HG02938 (cell line): ENCODE results near the gene TTC28.
"Not testable (repeated sequence)": the region's sequence is repeated elsewhere in the genome, so short reads cannot be mapped to it uniquely, and the experiment has no call there.

ENCODE experiments used
- ATAC-seq: cut with Tn5 transposase; IDR thresholded peaks from one replicate; pipeline ENCODE4 v1.9.1; 2021; ENCODE audit warnings: mild to moderate bottlenecking, moderate library complexity; ENCODE audit not compliant: unreplicated experiment

Gene TTC28

GRCh38 chr22:28120691-28121592 lies 558.7 kb downstream of the TTC28 start:
- no peak for ATAC-seq

- ATAC-seq, result no peak
Observed at GRCh38 chr22:28118957-28119631, 560.5 kb downstream of the TTC28 start.

- no peak for ATAC-seq
Observed at GRCh38 chr22:28116219-28116673, 563.4 kb downstream of the TTC28 start.

GRCh38 chr22:28115426-28115825 lies 564.2 kb downstream of the TTC28 start:
- no peak for ATAC-seq

GRCh38 chr22:28112548-28113043 lies 567.0 kb downstream of the TTC28 start:
- no peak for ATAC-seq

GRCh38 chr22:28112190-28112544 lies 567.5 kb downstream of the TTC28 start:
- ATAC-seq, result no peak

GRCh38 chr22:28111501-28112189 lies 568.0 kb downstream of the TTC28 start:
- no peak for ATAC-seq

GRCh38 chr22:28108851-28109250 lies 570.8 kb downstream of the TTC28 start:
- no peak for ATAC-seq

GRCh38 chr22:28106617-28107016 lies 573.0 kb downstream of the TTC28 start:
- no peak for ATAC-seq

GRCh38 chr22:28105988-28106387 lies 573.7 kb downstream of the TTC28 start:
- ATAC-seq, result no peak

- ATAC-seq, result no peak
Observed at GRCh38 chr22:28105413-28105812, 574.2 kb downstream of the TTC28 start.

- ATAC-seq, result no peak
Observed at GRCh38 chr22:28103596-28103995, 576.0 kb downstream of the TTC28 start.

GRCh38 chr22:28102151-28102812 lies 577.4 kb downstream of the TTC28 start:
- ATAC-seq, result no peak

GRCh38 chr22:28097627-28098026 lies 582.0 kb downstream of the TTC28 start:
- no peak for ATAC-seq

GRCh38 chr22:28096161-28096560 lies 583.5 kb downstream of the TTC28 start:
- no peak for ATAC-seq

- no peak for ATAC-seq
Observed at GRCh38 chr22:28095316-28096095, 584.1 kb downstream of the TTC28 start.

GRCh38 chr22:28094771-28095170 lies 584.9 kb downstream of the TTC28 start:
- no peak for ATAC-seq

GRCh38 chr22:28093711-28094110 lies 585.9 kb downstream of the TTC28 start:
- no peak for ATAC-seq

GRCh38 chr22:28091486-28091885 lies 588.2 kb downstream of the TTC28 start:
- no peak for ATAC-seq

- not testable (repeated sequence) for ATAC-seq
Observed at GRCh38 chr22:28089541-28089940, 590.1 kb downstream of the TTC28 start.
